SK-N-SH treated with all-trans-retinoic acid at 6 μM for 48 hours (cell line): ENCODE measurements around the gene ZCCHC2.

Experiments
- ATAC-seq: fragments of 200-7000 bp; cut with Tn5 transposase; 3 replicates; pipeline ENCODE4 v1.9.1; 2020; ENCODE audit warnings: mild to moderate bottlenecking, moderate library complexity
- ARNTL ChIP-seq: fragments of 450-650 bp; formaldehyde crosslinking; IDR thresholded peaks from 2 replicates; pipeline ENCODE4 v1.5.0; 2020; ENCODE audit warnings: low read depth, mild to moderate bottlenecking, moderate library complexity, borderline replicate concordance
- CREB5 ChIP-seq: fragments of 250-450 bp; sonication (Bioruptor Pico); IDR thresholded peaks from 2 replicates; pipeline ENCODE4 v1.5.1; 2020; ENCODE audit warnings: low read depth, mild to moderate bottlenecking, moderate library complexity
- CSDC2 ChIP-seq: fragments of 250-450 bp; sonication (Bioruptor Pico); IDR thresholded peaks from 2 replicates; pipeline ENCODE4 v1.5.0; 2020; ENCODE audit warnings: mild to moderate bottlenecking, moderate library complexity
- ESRRG ChIP-seq: fragments of 250-450 bp; sonication (Bioruptor Pico); IDR thresholded peaks from 2 replicates; pipeline ENCODE4 v1.6.1; 2021; ENCODE audit warnings: mild to moderate bottlenecking
- GLIS3 ChIP-seq: fragments of 250-450 bp; sonication (Bioruptor Pico); IDR thresholded peaks from 2 replicates; pipeline ENCODE4 v1.5.0; 2020; ENCODE audit warnings: mild to moderate bottlenecking, moderate library complexity
- ISL1 ChIP-seq: fragments of 250-450 bp; sonication (Bioruptor Pico); IDR thresholded peaks from 2 replicates; pipeline ENCODE4 v2.1.2; 2022; ENCODE audit warnings: mild to moderate bottlenecking, moderate library complexity
- OSR1 ChIP-seq: fragments of 250-450 bp; sonication (Bioruptor Pico); IDR thresholded peaks from 2 replicates; pipeline ENCODE4 v1.8.0; 2022; ENCODE audit warnings: moderate library complexity, mild to moderate bottlenecking, inconsistent platforms
- PATZ1 ChIP-seq: fragments of 250-450 bp; sonication (Bioruptor Pico); IDR thresholded peaks from 2 replicates; pipeline ENCODE4 v1.8.0; 2020; ENCODE audit warnings: mild to moderate bottlenecking, moderate library complexity, borderline replicate concordance
- PPARA ChIP-seq: fragments of 250-450 bp; sonication (Bioruptor Pico); IDR thresholded peaks from 2 replicates; pipeline ENCODE4 v1.5.0; 2020; ENCODE audit warnings: mild to moderate bottlenecking, borderline replicate concordance
- SNAI2 ChIP-seq: fragments of 250-450 bp; sonication (Bioruptor Pico); IDR thresholded peaks from 2 replicates; pipeline ENCODE4 v1.5.0; 2020; ENCODE audit warnings: mild to moderate bottlenecking, moderate library complexity
- TCF4 ChIP-seq: fragments of 250-450 bp; sonication (Bioruptor Pico); IDR thresholded peaks from 2 replicates; pipeline ENCODE4 v1.8.0; 2021; ENCODE audit warnings: mild to moderate bottlenecking, moderate library complexity, borderline replicate concordance
- TOX ChIP-seq: fragments of 250-450 bp; sonication (Bioruptor Pico); IDR thresholded peaks from 2 replicates; pipeline ENCODE4 v1.8.0; 2021; ENCODE audit warnings: mild to moderate bottlenecking, moderate library complexity, borderline replicate concordance
- ZC3H10 ChIP-seq: fragments of 250-450 bp; sonication (Bioruptor Pico); IDR thresholded peaks from 2 replicates; pipeline ENCODE4 v1.5.1; 2021; ENCODE audit warnings: mild to moderate bottlenecking, moderate library complexity
- ZFP3 ChIP-seq: fragments of 250-450 bp; sonication (Bioruptor Pico); IDR thresholded peaks from 2 replicates; pipeline ENCODE4 v1.5.0; 2020; ENCODE audit warnings: mild to moderate bottlenecking, moderate library complexity
- ZFP30 ChIP-seq: fragments of 450-650 bp; formaldehyde crosslinking; IDR thresholded peaks from 2 replicates; pipeline ENCODE4 v1.5.0; 2022; ENCODE audit warnings: mild to moderate bottlenecking, moderate library complexity
- ZNF565 ChIP-seq: fragments of 450-650 bp; formaldehyde crosslinking; conservative IDR thresholded peaks from 2 replicates; pipeline ENCODE4 v1.5.0; 2020; ENCODE audit warnings: low read depth, mild to moderate bottlenecking, moderate library complexity
- ZNF70 ChIP-seq: fragments of 450-650 bp; formaldehyde crosslinking; IDR thresholded peaks from 2 replicates; pipeline ENCODE4 v1.5.0; 2020; ENCODE audit warnings: mild to moderate bottlenecking, moderate library complexity
- ZNF8 ChIP-seq: fragments of 450-650 bp; formaldehyde crosslinking; IDR thresholded peaks from 2 replicates; pipeline ENCODE4 v1.5.0; 2020; ENCODE audit warnings: mild to moderate bottlenecking, moderate library complexity
- TF ChIP-seq, protein P1 (sequence below): fragments of 250-450 bp; sonication (Bioruptor Pico); IDR thresholded peaks from 2 replicates; pipeline ENCODE4 v1.5.0; 2020; ENCODE audit warnings: mild to moderate bottlenecking, moderate library complexity
- TF ChIP-seq, protein P2 (sequence below): fragments of 250-450 bp; sonication (Bioruptor Pico); IDR thresholded peaks from 2 replicates; pipeline ENCODE4 v1.5.1; 2021; ENCODE audit warnings: mild to moderate bottlenecking, moderate library complexity
- TF ChIP-seq, protein P3 (sequence below): fragments of 250-450 bp; sonication (Bioruptor Pico); IDR thresholded peaks from 2 replicates; pipeline ENCODE4 v1.8.0; 2021; ENCODE audit warnings: low read depth, mild to moderate bottlenecking, moderate library complexity, borderline replicate concordance

ZCCHC2 gene

GRCh38 chr18:62521593-62521992 lies 1.2 kb upstream of the ZCCHC2 start:
- no peak for ATAC-seq
- TF ChIP-seq CSDC2 (CRISPR knock-in tag), result no peak

GRCh38 chr18:62522178-62522503 lies 684 bp upstream of the ZCCHC2 start:
- TF ChIP-seq, protein P1, sequence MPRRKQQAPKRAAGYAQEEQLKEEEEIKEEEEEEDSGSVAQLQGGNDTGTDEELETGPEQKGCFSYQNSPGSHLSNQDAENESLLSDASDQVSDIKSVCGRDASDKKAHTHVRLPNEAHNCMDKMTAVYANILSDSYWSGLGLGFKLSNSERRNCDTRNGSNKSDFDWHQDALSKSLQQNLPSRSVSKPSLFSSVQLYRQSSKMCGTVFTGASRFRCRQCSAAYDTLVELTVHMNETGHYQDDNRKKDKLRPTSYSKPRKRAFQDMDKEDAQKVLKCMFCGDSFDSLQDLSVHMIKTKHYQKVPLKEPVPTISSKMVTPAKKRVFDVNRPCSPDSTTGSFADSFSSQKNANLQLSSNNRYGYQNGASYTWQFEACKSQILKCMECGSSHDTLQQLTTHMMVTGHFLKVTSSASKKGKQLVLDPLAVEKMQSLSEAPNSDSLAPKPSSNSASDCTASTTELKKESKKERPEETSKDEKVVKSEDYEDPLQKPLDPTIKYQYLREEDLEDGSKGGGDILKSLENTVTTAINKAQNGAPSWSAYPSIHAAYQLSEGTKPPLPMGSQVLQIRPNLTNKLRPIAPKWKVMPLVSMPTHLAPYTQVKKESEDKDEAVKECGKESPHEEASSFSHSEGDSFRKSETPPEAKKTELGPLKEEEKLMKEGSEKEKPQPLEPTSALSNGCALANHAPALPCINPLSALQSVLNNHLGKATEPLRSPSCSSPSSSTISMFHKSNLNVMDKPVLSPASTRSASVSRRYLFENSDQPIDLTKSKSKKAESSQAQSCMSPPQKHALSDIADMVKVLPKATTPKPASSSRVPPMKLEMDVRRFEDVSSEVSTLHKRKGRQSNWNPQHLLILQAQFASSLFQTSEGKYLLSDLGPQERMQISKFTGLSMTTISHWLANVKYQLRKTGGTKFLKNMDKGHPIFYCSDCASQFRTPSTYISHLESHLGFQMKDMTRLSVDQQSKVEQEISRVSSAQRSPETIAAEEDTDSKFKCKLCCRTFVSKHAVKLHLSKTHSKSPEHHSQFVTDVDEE (CRISPR knock-in tag), result no peak
- TF ChIP-seq ZNF565 (CRISPR knock-in tag) (no peak), ARNTL (CRISPR knock-in tag) (no peak), ZFP30 (CRISPR knock-in tag) (no peak), GLIS3 (CRISPR knock-in tag) (no peak), PPARA (no peak)
- TF ChIP-seq, all 23 proteins: peak for 0

DNA sequence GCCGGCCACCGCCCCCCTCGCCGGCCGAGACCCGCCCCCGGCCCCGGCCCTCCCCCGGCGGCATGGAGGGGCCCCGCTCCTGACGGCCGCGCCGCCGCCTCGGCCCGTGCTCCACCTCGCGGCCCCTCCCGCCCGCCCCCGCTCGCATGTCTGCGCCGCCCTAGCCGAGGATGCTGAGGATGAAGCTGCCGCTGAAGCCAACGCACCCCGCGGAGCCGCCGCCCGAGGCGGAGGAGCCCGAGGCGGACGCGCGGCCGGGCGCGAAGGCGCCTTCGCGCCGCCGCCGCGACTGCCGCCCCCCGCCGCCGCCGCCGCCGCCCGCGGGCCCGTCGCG lies 397 bp downstream of the ZCCHC2 start:
- no peak for ATAC-seq
- TF ChIP-seq, protein P2, sequence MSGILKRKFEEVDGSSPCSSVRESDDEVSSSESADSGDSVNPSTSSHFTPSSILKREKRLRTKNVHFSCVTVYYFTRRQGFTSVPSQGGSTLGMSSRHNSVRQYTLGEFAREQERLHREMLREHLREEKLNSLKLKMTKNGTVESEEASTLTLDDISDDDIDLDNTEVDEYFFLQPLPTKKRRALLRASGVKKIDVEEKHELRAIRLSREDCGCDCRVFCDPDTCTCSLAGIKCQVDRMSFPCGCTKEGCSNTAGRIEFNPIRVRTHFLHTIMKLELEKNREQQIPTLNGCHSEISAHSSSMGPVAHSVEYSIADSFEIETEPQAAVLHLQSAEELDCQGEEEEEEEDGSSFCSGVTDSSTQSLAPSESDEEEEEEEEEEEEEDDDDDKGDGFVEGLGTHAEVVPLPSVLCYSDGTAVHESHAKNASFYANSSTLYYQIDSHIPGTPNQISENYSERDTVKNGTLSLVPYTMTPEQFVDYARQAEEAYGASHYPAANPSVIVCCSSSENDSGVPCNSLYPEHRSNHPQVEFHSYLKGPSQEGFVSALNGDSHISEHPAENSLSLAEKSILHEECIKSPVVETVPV, result no peak
- TF ChIP-seq PPARA (no peak), ZNF8 (CRISPR knock-in tag) (no peak), ZFP3 (CRISPR knock-in tag) (no peak), TOX (CRISPR knock-in tag) (no peak), ZFP30 (CRISPR knock-in tag) (no peak), ISL1 (no peak), SNAI2 (CRISPR knock-in tag) (no peak), ZC3H10 (no peak), OSR1 (CRISPR knock-in tag) (no peak), ZNF70 (CRISPR knock-in tag) (no peak), ESRRG (no peak), ARNTL (CRISPR knock-in tag) (no peak), ZNF565 (CRISPR knock-in tag) (no peak), CSDC2 (CRISPR knock-in tag) (no peak), TCF4 (CRISPR knock-in tag) (no peak), PATZ1 (CRISPR knock-in tag) (no peak)
- TF ChIP-seq, protein P1 (CRISPR knock-in tag), result no peak

More at GRCh38 chr18:62522178-62522503, 684 bp upstream of the ZCCHC2 start:
- peak; percentile 1 for ATAC-seq

DNA sequence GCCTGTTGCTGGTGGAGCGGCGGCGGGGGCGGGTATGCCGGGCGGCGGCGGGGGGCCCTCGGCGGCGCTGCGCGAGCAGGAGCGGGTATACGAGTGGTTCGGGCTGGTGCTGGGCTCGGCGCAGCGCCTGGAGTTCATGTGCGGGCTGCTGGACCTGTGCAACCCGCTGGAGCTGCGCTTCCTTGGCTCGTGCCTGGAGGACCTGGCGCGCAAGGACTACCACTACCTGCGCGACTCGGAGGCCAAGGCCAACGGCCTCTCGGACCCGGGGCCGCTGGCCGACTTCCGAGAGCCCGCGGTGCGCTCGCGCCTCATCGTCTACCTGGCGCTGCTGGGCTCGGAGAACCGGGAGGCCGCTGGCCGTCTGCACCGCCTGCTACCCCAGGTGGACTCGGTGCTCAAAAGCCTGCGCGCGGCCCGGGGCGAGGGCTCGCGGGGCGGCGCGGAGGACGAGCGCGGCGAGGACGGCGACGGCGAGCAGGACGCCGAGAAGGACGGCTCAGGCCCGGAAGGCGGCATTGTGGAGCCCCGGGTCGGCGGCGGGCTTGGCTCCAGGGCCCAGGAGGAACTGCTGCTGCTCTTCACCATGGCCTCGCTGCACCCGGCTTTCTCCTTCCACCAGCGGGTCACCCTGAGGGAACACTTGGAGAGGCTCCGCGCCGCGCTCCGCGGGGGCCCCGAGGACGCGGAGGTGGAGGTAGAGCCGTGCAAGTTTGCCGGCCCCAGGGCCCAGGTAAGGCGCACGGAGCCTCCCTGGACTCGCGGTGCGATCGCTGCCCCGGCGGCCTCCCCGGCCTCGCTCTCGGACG lies 1.0 kb downstream of the ZCCHC2 start:
- peak; percentile 10 for ATAC-seq
- TF ChIP-seq, protein P3, sequence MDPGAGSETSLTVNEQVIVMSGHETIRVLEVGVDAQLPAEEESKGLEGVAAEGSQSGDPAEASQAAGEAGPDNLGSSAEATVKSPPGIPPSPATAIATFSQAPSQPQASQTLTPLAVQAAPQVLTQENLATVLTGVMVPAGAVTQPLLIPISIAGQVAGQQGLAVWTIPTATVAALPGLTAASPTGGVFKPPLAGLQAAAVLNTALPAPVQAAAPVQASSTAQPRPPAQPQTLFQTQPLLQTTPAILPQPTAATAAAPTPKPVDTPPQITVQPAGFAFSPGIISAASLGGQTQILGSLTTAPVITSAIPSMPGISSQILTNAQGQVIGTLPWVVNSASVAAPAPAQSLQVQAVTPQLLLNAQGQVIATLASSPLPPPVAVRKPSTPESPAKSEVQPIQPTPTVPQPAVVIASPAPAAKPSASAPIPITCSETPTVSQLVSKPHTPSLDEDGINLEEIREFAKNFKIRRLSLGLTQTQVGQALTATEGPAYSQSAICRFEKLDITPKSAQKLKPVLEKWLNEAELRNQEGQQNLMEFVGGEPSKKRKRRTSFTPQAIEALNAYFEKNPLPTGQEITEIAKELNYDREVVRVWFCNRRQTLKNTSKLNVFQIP (CRISPR knock-in tag), result no peak
- no peak for TF ChIP-seq TOX (CRISPR knock-in tag)
- TF ChIP-seq ISL1, result no peak
- TF ChIP-seq PPARA, result no peak
- TF ChIP-seq ZFP3 (CRISPR knock-in tag), result no peak
- no peak for TF ChIP-seq PATZ1 (CRISPR knock-in tag)
- TF ChIP-seq CSDC2 (CRISPR knock-in tag), result no peak
- TF ChIP-seq CREB5 (CRISPR knock-in tag), result no peak
- TF ChIP-seq SNAI2 (CRISPR knock-in tag), result no peak
- no peak for TF ChIP-seq TCF4 (CRISPR knock-in tag)
- no peak for TF ChIP-seq ZFP30 (CRISPR knock-in tag)
- TF ChIP-seq ZNF70 (CRISPR knock-in tag), result no peak
